HG03066 (cell line): Measurements from ENCODE around the gene ARL10.
A peak's percentile ranks its signal among the peaks of the same experiment; 100 is the strongest.
"Not testable (repeated sequence)": the region's sequence is repeated elsewhere in the genome, so short reads cannot be mapped to it uniquely, and the experiment has no call there.

ENCODE experiments used
- ATAC-seq: cut with Tn5 transposase; IDR thresholded peaks from one replicate; pipeline ENCODE4 v1.9.1; 2021; ENCODE audit warnings: low read depth; ENCODE audit not compliant: unreplicated experiment

ARL10 gene

DNA sequence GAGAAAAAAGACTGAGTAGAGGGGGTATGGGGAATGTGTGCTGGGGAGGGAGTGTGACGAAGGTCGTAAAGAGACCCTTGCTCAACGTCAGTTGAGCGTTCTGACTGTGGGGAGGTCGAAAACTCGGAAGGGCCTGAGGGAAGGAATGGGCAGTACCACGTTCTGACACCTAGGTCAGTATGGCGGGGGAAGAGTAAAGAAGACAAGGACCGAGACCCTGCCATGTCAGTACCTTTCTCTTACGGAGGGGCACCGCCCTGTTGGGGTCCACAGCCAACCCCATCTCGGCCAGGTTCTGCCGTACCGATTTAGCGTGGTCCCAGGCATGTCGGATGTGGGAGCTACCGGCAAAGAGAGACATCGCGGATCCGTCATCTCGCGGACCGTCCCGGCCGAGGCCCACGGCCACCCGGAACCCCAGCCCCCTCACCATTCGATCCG lies 22.7 kb downstream of the ARL10 start:
- no peak for ATAC-seq

GRCh38 chr5:176388444-176389134 lies 23.3 kb downstream of the ARL10 start, which contains the start of the genes HIGD2A and NOP16:
HIGD2A (plus strand) TSS chr5:176388751; CDS start chr5:176388820, 69 bp downstream.
NOP16 (minus strand) TSS chr5:176388598; CDS start chr5:176388539, 59 bp downstream.
- peak; percentile 88 for ATAC-seq

DNA sequence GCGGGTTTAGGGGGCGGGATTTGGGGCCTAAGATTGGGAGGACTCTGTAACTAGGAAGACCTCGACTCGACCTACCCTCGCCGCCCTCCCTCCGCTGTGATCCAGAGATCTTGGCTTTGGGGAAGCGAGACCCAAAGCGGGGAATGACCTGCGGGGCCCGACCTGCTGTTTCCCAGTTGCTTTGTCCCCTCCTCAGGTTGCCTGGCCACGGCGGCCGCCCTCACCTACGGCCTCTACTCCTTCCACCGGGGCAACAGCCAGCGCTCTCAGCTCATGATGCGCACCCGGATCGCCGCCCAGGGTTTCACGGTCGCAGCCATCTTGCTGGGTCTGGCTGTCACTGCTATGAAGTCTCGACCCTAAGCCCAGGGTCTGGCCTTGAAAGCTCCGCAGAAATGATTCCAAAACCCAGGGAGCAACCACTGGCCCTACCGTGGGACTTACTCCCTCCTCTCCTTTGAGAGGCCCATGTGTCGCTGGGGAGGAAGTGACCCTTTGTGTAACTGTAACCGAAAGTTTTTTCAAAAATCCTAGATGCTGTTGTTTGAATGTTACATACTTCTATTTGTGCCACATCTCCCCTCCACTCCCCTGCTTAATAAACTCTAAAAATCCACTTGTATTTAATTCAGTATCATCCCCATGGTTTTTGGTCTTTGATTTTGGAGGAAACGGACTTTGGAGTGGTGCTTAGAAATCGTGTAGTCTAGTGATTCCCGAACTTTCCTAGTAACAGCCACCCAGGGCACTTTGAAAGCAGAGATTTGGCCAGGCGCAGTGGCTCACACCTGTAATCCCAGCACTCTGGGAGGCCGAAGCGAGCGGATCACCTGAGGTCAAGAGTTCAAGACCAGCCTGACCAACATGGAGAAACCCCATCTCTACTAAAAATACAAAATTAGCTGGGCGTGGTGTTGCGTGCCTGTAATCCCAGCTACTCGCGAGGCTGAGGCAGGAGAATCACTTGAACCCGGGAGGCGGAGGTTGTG lies 24.1 kb downstream of the ARL10 start:
- peak; percentile 25 for ATAC-seq

DNA sequence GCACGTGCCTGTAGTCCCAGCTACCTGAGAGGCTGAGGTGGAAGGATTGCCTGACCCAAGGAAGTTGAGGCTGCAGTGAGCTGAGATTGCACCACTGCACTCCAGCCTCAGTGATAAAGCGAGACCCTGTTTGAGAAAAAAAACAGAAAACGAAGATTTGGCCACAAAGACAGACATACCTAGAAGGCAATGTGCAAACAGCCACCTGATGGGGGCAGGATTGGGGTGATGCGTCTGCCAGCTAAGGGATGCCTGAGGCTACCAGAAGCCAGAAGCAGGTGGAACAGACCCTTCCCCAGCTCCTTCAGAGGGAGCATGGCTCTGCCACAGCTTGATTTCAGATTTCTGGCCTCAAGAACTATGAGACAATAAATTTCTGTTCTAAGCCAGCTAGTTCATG lies 26.2 kb downstream of the ARL10 start:
- ATAC-seq = no peak

DNA sequence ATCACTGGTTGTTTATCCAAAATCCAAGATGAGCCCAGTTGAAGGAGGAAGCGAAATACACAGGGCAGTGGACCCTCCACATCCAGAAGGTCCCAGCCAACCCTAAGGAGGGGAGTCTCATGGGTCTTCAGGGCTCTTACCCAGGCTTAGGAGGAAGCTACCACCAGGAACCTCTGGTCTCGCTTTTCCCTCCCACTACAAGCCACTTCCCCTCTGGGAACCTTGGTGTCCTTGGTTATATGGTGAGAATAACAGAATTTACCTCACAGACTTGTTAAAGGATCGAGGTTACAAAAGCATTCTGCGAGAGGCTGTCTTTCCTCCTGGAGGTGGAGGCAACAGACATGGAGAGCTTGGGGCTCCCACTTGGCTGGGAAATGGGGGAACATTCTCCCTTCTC lies 26.7 kb downstream of the ARL10 start:
- no peak for ATAC-seq

DNA sequence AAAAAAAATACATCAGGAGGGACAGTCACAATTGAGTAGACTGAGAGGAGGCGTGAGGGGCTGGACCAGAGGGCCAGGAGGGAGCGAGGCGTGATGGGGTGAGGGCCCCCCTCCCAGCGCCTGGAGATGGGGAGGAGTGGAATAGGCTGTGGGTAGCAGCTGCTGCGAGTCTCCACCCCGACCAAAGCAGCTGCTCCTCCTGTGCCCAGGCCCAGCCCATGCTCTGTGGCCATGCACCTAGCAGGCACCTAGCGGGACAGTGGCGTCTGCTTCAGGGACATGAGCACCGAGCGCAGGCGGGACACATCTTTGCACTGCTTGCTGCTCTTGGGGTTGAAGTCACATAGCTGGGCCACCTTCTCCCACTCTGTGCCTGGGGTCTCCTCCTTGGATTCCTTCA lies 27.2 kb downstream of the ARL10 start:
- ATAC-seq = no peak

GRCh38 chr5:176394096-176394495 lies 28.8 kb downstream of the ARL10 start:
- ATAC-seq = no peak

DNA sequence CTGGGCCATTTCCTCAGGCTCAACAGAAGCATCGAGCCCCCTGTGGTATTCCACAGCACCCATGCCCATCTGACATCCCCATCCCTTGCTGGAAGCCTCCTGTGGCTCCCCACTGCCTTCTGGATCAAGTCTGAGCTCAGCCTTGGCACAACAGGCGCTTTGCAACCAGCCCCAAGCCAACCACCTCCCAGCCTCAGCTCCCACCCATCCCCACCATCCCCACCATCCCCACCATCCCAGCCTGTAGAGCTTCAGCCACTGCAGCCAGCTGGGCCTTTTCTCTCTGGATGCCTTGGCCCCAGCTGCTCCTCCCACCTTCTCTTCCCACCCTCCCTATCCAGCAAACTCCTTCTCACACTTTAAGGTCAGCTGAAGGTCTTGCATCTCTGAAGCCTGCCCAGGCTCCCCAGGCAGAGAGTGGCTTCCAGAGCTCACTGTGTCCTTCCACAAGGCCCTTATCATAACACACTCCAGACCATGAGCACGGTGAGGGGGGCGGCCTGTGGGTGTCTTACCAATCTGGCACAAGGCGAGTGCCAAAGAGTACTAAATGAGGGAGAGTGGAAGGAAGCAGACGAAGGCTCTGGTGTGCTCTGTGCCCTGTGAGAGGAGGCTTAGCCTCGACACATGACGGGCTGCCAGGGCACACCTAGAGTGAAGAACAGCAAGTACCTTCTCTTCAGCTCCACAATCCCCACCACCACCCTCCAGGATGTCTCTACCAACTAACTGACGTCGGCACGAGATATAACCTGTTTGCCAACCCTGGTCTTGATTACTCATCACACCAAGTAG lies 29.8 kb downstream of the ARL10 start:
- no peak for ATAC-seq

DNA sequence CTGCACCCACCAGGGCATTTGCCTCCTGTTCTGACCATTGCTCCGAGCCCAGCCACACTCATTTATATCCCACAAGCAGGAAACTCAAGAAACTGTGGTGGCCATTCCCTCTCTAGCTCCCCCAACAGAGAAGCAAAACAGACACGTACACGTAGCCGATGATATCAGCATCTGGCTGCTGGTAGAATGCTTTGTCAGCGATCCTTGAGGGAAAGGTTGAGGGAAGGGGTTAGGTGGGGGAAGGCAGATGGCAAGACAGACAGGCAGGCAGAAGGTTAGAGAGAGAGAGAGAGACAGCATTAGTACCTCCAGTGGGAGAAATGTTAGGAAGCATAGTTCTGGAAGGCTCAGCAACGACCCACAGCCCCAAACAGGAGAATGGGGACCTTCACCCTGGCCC lies 31.0 kb downstream of the ARL10 start:
- ATAC-seq = no peak

GRCh38 chr5:176397736-176398420 lies 32.6 kb downstream of the ARL10 start:
- no peak for ATAC-seq

- ATAC-seq = no peak
These were observed 35.3 kb downstream of the ARL10 start for GRCh38 chr5:176400382-176401156.

DNA sequence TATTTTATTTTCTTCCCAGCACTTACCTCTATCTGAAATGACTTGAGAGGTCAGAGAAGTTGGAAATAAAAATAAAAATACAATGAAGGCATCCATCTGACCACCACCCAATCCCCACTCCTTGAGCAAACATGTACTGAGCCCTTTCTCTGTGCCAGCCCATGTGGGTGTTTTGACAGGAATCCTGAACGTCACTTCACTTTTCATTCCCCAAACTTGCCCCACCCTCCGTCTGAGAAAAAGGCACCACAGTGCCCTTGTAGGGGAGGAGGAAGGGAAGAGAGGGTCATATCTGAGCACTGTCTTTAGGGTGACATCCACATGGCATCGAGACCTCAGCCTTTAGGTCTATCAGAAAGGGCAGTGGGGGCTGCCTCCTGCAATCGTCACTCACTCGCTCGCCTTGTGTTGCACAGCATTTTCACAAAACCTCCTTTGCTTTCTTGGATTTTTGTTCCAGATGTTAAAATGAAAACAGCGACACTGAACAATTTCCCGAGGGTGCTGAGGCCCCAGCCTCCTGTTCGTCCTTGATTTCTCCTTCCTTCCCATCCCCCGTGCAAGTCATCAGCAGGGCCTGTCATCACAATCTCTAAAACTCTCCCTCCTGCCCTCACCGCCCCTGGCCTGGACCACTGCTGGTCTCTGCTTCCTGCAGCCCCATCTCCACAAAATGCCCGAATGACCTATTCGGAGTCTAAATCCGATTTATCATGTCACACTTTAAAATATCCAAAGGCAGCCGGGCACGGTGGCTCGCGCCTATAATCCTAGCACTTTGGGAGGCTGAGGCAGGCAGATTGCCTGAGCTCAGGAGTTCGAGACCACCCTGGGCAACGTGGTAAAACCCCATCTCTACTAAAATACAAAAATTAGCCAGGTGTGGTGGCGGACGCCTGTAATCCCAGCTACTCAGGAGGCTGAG lies 36.3 kb downstream of the ARL10 start:
- ATAC-seq = no peak

DNA sequence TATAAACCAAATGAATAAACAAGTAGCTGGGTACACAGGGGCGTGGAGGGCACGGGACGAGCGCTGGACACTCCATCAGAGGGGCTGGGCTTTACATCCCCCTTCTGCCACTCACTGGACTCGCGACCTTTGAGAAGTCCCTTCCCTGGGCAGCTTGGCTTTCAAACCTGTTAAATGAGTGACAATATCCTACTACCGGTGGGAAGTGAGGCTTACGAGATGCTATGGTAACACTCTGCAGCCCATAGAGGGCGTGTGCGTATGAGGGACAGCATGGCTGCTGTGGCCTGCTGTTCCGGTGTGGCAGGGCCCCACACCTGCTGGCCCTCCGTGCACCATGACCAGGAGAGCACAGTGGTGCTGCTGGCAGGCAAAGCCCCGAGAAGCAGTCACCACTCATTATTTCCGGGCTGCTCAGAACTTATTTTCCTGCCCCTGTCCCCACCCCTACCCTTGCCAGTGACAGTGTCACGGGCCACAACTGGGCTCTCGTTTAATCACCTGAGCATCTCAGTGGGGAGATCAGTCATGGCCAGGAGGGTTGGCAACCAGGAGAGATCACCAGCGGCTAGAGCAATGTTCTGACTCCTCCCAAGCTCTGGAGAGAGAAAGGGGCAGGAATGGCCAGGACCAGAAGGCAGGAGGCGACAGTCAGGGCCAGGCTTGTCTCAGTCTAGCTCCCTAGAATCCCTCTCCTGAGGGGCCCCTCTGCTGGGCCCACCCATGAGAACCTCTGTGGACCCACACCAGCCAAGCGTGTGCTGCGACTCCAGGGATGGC lies 40.6 kb downstream of the ARL10 start:
- ATAC-seq = no peak

GRCh38 chr5:176406436-176407052 lies 41.3 kb downstream of the ARL10 start:
- no peak for ATAC-seq

- no peak for ATAC-seq
These were observed 42.4 kb downstream of the ARL10 start for GRCh38 chr5:176407456-176408251.

DNA sequence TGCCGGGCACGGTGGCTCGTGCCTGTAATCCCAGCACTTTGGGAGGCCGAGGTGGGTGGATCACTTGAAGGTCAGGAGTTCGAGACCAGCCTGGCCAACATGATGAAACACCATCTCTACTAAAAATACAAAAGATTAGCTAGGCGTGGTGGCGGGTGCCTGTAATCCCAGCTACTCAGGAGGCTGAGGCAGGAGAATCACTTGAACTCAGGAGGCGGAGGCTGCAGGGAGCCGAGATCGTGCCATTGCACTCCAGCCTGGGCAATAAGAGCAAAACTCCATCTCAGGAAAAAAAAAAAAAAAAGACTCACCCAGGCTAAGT lies 42.9 kb downstream of the ARL10 start:
- ATAC-seq = not testable (repeated sequence)
